K562 (cell line): ENCODE measurements around the gene METRN.
"Not testable (repeated sequence)": the region's sequence is repeated elsewhere in the genome, so short reads cannot be mapped to it uniquely, and the experiment has no call there.

Source experiments
- EZH2 ChIP-seq: IDR thresholded peaks from 2 replicates; pipeline ENCODE4 v1.6.1; 2012; ENCODE audit warnings: low read depth, mild to moderate bottlenecking, inconsistent platforms, low read length, borderline replicate concordance
- USF2 ChIP-seq: sonication (generic); formaldehyde crosslinking; IDR thresholded peaks from 2 replicates; pipeline ENCODE4 v1.5.0; 2020; ENCODE audit warnings: missing genetic modification reagents

- TF ChIP-seq USF2 (CRISPR knock-in tag); EZH2: not testable (repeated sequence)
Measured at GRCh38 chr16:691242-691641, 23.7 kb upstream of the METRN start.
